HG02798 (cell line): Measurements from ENCODE around the gene PECR.
A peak's percentile ranks its signal among the peaks of the same experiment; 100 is the strongest.
"Not testable (repeated sequence)": the region's sequence is repeated elsewhere in the genome, so short reads cannot be mapped to it uniquely, and the experiment has no call there.

ENCODE experiments used
- ATAC-seq: cut with Tn5 transposase; IDR thresholded peaks from one replicate; pipeline ENCODE4 v1.9.1; 2021; ENCODE audit warnings: mild to moderate bottlenecking; ENCODE audit not compliant: unreplicated experiment, poor library complexity

PECR gene

DNA sequence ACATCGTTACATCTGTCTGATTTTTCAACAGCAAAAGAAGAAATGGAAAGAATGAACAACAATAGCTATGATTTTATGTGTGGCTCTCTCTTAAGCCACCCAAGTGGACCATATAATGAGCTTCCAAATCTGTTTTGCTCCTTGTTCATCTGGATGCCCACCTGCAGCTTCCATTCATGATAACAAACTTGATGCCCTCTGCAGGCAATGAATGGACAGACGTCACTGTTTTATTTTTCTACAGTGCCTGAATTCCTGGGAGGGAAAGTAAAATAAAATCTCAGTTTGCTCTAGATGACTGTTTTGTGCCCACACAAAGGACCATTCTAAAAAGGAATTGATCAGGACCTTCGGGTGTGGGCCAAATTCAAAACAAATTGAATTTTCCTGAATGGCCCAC lies 73.2 kb downstream of the PECR start:
- ATAC-seq = no peak

- ATAC-seq = peak; percentile 40
These were observed 75.4 kb downstream of the PECR start for GRCh38 chr2:216006164-216006663.

- ATAC-seq = peak; percentile 37
These were observed 76.8 kb downstream of the PECR start for GRCh38 chr2:216004697-216005283.

DNA sequence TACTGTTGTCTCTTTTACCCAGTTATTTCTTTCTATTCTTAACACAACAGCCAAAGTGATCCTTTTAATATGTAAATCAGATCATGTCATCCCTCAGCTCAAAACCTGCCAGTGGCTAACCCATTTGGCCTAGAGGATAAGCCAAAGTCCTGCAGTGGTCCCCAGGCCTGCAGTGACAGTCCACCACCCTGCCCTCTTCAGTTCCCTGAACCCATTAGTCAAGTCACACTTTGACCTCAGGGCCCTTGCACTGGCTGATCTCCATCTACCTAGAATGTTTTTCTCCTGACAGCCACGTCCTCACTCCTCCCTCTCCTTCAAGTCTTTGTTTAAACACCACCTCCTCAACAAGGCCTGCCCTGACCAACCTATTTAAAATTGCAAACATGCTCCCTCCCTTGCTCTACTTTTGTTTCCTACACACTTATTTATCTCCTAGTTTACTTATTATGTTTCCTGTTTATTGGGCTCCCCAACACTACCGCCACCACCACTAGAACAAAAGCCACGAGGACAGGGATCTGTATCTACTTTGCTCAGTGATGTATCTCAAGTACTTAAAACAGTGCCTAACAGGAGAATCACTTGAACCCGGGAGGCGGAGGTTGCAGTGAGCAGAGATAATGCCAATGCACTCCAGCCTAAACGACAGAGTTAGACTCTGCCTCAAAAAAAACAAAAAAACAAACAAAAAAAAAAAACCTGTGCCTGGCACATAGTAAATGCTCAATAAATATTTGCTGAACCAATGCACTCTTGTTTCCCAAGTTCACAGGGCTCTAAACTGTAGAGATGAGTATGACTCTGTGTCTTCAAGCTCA lies 77.5 kb downstream of the PECR start:
- no peak for ATAC-seq

GRCh38 chr2:216002693-216003092 lies 78.9 kb downstream of the PECR start:
- ATAC-seq = no peak

DNA sequence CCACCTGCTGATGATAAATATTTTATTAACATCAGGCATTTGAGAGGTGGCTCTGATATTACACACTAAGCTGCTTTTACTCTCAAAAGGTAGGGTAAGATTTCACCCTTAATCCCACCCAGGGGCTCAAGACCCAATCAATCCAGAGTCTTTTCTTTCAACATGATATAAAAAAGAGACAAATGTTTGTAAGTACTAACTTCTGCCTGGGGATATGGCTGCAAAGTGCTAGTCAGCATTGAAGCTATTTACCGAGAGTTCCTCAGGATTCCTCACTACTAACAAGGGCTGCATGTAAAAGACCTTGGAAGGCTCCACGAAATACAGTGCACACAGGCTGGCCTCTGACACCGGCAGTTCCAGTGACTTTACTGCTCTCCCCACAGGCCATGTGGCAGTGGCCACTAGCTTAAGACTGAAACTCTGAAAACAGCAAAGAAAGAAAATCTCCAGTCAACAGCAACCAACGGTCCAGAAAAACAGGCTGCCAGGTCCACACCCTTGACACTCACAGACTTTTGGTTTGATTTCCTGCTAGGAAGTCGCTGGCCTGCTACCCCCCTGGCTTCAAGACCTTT lies 79.4 kb downstream of the PECR start:
- no peak for ATAC-seq

DNA sequence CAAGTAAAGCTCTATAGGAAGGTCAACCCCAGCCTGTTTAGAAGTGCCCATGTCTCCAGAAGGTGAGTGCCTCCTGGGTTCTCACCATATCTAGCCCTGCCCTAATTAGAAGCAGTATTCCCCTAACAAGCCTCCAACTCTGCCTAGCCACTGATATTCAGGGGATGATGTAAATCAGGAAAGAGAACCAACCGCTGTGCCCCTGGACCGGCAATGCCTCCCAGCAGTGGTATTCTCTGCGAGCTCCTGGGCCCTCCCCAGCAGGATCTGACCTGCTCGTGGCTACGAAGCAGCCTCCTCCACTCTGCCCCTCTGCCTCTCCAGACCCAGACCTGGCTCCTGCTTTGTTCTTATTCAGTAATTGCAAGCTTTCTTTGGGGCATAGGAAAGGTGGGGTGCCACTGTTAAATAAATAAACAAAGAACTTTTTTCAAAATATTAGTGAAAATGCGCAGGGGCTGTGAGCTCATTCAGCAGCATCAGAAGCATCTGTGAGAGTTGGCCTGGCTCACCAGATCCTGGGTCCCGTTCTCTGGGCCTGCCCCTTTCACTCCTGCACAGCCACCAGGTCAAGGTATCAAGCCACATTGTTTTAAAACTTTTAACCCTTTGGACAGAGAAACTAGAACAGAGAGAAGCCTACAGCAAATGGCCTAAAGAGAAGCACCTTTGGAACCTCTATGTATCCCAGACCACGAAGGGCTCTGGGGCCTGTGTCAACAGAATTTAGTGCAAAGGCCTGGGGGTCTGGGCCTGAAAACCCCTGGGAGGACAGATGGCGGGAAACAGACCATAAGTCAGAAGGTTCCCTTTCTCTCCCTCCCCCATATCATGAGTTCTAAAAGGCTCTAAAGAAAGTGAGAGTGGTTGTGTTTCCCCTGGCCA lies 80.2 kb downstream of the PECR start:
- peak; percentile 26 for ATAC-seq

DNA sequence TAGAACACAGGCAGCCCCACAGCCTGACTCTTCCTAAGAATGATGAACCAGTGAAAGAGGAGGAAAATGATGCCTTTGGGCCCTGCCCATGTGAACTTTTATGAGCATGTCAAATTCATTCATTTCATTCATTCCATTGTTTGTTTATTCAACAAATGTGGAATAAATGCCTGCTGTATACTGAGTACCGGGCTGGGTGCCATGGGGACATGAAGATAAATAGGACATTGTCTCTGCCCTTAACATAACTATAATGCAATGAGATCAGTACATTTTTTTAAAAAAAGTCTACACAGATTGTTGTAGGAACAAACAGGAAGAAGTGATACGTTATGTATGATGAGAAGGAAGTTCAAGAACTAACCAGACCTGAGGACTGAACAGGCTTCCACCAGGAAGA lies 83.0 kb downstream of the PECR start:
- no peak for ATAC-seq

DNA sequence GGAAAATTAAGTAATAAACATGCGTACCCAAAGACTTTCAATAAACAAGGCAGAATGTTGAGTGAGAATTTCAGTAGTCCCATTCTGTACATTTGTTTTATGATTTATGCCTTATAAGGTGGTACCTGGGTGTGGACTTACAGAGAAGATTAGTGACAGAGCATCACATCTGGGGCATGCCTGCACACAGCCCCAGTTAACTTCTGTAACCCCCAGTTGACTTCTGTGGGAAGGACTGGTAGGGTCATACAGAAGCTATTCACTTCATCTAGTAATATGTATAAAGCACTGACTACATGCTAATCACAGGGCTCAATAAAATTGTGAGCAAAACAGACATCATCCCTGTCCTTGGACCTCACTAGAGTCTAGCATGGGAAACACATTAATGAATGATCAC lies 84.4 kb downstream of the PECR start:
- ATAC-seq = no peak

GRCh38 chr2:215994911-215995310 lies 86.7 kb downstream of the PECR start:
- ATAC-seq = no peak

GRCh38 chr2:215988556-215989207 lies 92.9 kb downstream of the PECR start:
- ATAC-seq = not testable (repeated sequence)
